WERI-Rb-1 (cell line): ENCODE results near the gene PTPRG.

Experiments
- DNase-seq: peaks from one replicate; pipeline ENCODE4 v3.0.0-alpha.2; 2020
- H3K27ac ChIP-seq: fragments of 250-450 bp; sonication (Bioruptor Pico); 2 replicates; pipeline ENCODE4 v1.5.1; 2020; ENCODE audit warnings: mild to moderate bottlenecking, moderate library complexity
- H3K27me3 ChIP-seq: fragments of 250-450 bp; sonication (Bioruptor Pico); 2 replicates; pipeline ENCODE4 v1.5.1; 2021; ENCODE audit warnings: mild to moderate bottlenecking, low read depth, moderate library complexity; ENCODE audit not compliant: insufficient read depth, severe bottlenecking
- H3K36me3 ChIP-seq: fragments of 250-450 bp; sonication (Bioruptor Pico); 2 replicates; pipeline ENCODE4 v1.5.1; 2020; ENCODE audit warnings: mild to moderate bottlenecking, moderate library complexity
- H3K4me3 ChIP-seq: 2 replicates; pipeline ENCODE4 v1.5.1; 2011; ENCODE audit warnings: low read depth, mild to moderate bottlenecking, control low read depth, low read length
- H3K9me3 ChIP-seq: fragments of 250-450 bp; sonication (Bioruptor Pico); 2 replicates; pipeline ENCODE4 v1.5.1; 2021; ENCODE audit warnings: mild to moderate bottlenecking, moderate library complexity; ENCODE audit not compliant: severe bottlenecking
- CTCF ChIP-seq: IDR thresholded peaks from 2 replicates; pipeline ENCODE4 v1.5.1; 2011; ENCODE audit warnings: low read depth, mild to moderate bottlenecking, control low read depth, inconsistent platforms, low read length

PTPRG gene

GRCh38 chr3:61583890-61584875 is 22.8 kb downstream of the PTPRG start:
- no peak overlapping the region for H3K4me3 ChIP-seq
- no peak for TF ChIP-seq CTCF
- H3K27ac ChIP-seq, result no peak overlapping the region
- no peak for DNase-seq
- H3K36me3 ChIP-seq, result peaks cover 31% of the 10 kb centered on the region
- no peaks in the 10 kb centered on the region for H3K27me3 ChIP-seq
- no peaks in the 10 kb centered on the region for H3K9me3 ChIP-seq

- DNase-seq, result no peak
- no peaks in the 10 kb centered on the region for H3K9me3 ChIP-seq
- no peaks in the 10 kb centered on the region for H3K27me3 ChIP-seq
- H3K4me3 ChIP-seq, result no peak overlapping the region
- TF ChIP-seq CTCF, result no peak
- peaks cover 24% of the 10 kb centered on the region for H3K36me3 ChIP-seq
- no peak overlapping the region for H3K27ac ChIP-seq
Measured at GRCh38 chr3:61589856-61590255, 28.5 kb downstream of the PTPRG start.

- no peak overlapping the region for H3K27ac ChIP-seq
- H3K36me3 ChIP-seq, result peaks cover 19% of the 10 kb centered on the region
- no peaks in the 10 kb centered on the region for H3K9me3 ChIP-seq
- no peak for TF ChIP-seq CTCF
- DNase-seq, result no peak
- H3K4me3 ChIP-seq, result no peak overlapping the region
- H3K27me3 ChIP-seq, result no peaks in the 10 kb centered on the region
Measured at GRCh38 chr3:61591300-61591699, 29.9 kb downstream of the PTPRG start.

GRCh38 chr3:61593446-61594029 is 32.2 kb downstream of the PTPRG start:
- Histone ChIP-seq H3K27me3 (no peaks in the 10 kb centered on the region), H3K27ac (no peak overlapping the region), H3K36me3 (peaks cover 10% of the 10 kb centered on the region), H3K4me3 (no peak overlapping the region), H3K9me3 (no peaks in the 10 kb centered on the region)
- no peak for DNase-seq
- TF ChIP-seq CTCF, result no peak

DNA sequence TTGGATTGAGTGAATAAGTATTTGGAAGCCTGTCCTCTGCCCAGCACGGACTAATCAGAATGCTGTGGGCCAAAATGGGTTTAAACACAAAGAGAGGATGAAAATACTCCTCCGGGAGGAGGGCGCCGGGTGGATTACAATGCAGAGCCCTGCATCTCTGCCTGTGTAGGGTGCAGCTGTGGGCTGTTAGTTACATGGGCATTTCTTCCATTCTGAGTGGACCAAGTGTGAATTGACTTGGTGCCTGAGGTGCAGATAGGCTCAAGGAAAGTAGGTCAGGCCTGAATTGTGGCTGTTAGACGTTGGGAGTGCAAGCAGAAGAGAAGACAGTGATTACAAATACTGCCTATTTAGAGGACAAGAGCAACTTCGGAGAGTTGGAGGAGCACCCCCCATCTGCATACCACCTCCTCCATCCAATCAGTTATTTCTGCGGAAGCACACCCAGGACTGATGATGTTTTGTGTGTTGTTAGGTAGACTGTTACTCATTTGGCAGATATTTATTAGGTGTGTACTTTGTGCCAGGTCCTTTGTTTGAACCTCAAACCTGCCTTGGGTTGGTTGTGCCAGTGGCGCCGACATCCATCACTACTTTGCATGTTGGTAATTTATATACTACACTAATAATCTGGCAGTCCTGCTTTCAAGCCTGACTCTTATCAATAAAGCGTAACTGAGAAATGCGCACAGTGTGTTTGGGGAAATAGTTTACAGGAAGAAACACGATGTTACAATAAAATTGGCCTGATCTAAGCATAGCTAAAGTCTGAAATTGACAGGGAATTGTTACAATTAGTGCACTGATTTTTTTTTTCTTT is 33.0 kb downstream of the PTPRG start:
- H3K4me3 ChIP-seq, result no peak overlapping the region
- H3K36me3 ChIP-seq, result peaks cover 6% of the 10 kb centered on the region
- H3K27ac ChIP-seq, result no peak overlapping the region
- TF ChIP-seq CTCF, result no peak
- DNase-seq, result no peak
- no peaks in the 10 kb centered on the region for H3K9me3 ChIP-seq
- H3K27me3 ChIP-seq, result no peaks in the 10 kb centered on the region
